ENCODE measurements around the gene GNPDA1.

GNPDA1 gene

DNA sequence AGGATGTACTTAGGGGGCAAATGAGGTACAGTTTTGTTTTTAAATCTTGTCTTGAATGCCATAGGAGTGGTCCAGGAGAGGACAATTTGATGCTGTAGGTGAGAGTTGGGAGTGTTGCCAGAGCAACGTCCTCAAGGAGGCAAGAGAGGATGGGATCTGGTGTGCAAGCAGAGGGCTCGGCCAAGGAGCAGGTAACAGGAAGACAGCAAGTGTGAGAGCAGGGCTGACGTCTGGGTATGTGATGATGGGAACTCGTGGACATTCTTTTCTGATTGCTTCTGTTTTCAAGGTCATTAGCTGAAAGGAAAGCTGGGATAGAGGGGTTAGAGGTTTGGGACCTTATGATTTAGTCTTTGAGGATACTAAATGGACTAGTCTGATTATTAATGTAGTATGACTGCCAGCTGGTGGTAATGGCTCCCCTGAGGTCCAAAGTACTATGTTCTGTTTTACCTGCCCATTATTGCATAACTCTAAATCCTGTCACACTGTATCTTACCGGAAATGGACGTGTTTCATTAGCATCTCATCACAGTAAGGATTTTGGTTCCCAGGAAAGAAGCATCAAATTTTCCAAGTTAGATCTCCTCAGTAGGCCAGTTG lies 15.4 kb downstream of the GNPDA1 start:
- Histone ChIP-seq H3K27ac (no peak overlapping the region), H3K4me2 (no peak overlapping the region), H3K4me1 (ENCODE audit: low read depth, poor library complexity, severe bottlenecking) (peaks cover 4% of the 10 kb centered on the region), H3K36me3 (ENCODE audit: insufficient read depth) (no peaks in the 10 kb centered on the region), H3K79me2 (ENCODE audit: insufficient read depth, low read depth) (no peaks in the 10 kb centered on the region), H3K4me3 (IDR thresholded peaks at IDR 0.05; ENCODE audit: insufficient read depth, low read depth, low read length) (no peak overlapping the region), H3K9ac (no peak overlapping the region), H4K20me1 (ENCODE audit: insufficient read depth) (no peaks in the 10 kb centered on the region), H3K27me3 (ENCODE audit: insufficient read depth, low read depth) (no peaks in the 10 kb centered on the region), H2AFZ (ENCODE audit: low read depth) (no peak overlapping the region)
- TF ChIP-seq, protein P1, sequence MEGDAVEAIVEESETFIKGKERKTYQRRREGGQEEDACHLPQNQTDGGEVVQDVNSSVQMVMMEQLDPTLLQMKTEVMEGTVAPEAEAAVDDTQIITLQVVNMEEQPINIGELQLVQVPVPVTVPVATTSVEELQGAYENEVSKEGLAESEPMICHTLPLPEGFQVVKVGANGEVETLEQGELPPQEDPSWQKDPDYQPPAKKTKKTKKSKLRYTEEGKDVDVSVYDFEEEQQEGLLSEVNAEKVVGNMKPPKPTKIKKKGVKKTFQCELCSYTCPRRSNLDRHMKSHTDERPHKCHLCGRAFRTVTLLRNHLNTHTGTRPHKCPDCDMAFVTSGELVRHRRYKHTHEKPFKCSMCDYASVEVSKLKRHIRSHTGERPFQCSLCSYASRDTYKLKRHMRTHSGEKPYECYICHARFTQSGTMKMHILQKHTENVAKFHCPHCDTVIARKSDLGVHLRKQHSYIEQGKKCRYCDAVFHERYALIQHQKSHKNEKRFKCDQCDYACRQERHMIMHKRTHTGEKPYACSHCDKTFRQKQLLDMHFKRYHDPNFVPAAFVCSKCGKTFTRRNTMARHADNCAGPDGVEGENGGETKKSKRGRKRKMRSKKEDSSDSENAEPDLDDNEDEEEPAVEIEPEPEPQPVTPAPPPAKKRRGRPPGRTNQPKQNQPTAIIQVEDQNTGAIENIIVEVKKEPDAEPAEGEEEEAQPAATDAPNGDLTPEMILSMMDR (conservative IDR thresholded peaks at IDR 0.05; ENCODE audit: low read depth, low read length): no peak

DNA sequence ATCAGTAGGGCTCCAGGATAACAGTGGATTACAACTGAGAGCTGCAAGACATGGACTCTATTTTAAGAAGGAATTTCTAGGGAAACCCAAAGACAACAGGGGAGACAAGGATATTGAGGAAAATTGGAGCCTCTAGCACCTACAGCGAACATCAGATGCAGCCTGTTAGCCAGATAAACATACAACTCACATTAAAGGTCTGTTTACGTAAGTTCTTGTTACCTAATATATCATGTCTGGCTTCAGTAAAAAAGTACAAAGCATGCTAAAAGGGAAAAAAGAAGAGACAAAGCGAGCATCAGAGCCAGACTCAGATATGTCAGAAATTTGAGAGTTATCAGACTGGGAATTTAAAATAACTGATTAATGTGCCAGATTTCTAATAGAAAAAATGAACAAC lies 17.2 kb downstream of the GNPDA1 start:
- no peaks in the 10 kb centered on the region for H3K79me2 ChIP-seq (ENCODE audit: insufficient read depth, low read depth)
- no peak overlapping the region for H3K27ac ChIP-seq
- no peak overlapping the region for H3K9ac ChIP-seq
- no peak overlapping the region for H3K4me2 ChIP-seq
- H3K4me1 ChIP-seq (ENCODE audit: low read depth, poor library complexity, severe bottlenecking): peaks cover 8% of the 10 kb centered on the region
- no peaks in the 10 kb centered on the region for H3K36me3 ChIP-seq (ENCODE audit: insufficient read depth)
- no peak overlapping the region for H2AFZ ChIP-seq (ENCODE audit: low read depth)
- H3K4me3 ChIP-seq (IDR thresholded peaks at IDR 0.05; ENCODE audit: insufficient read depth, low read depth, low read length): no peak overlapping the region
- no peaks in the 10 kb centered on the region for H4K20me1 ChIP-seq (ENCODE audit: insufficient read depth)
- TF ChIP-seq, protein P1 (conservative IDR thresholded peaks at IDR 0.05; ENCODE audit: low read depth, low read length): no peak
- no peaks in the 10 kb centered on the region for H3K27me3 ChIP-seq (ENCODE audit: insufficient read depth, low read depth)

DNA sequence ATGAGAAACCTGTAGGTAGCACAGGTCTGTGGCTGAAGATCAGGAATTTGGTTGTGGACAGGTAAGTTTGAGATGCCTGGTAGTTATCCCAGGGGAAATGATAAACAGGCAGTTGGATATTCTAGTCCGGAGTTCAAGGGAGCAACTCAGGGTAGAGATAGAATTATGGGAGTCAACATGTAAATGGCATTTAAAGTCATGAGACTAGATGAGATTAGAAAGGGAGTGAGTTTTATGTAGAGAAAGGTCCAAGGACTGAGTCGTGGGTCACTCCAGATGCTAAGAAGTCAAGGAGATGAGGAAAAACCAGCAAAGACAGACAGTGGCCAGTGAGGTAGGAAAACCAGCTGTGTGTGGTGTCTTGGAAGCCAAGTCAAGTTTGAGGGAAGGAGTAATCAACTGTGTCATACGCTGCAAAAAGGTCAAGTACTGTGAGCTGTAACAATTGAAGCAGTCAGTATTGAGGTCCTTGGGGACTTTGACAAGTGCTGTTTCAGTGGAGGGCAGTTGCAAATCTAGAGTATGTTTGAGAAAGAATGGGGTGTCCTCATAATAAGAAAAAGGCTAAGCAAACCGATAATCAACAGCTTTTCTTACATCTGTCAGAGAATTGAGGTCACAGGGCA lies 18.2 kb downstream of the GNPDA1 start:
- no peaks in the 10 kb centered on the region for H3K27me3 ChIP-seq (ENCODE audit: insufficient read depth, low read depth)
- TF ChIP-seq, protein P1 (conservative IDR thresholded peaks at IDR 0.05; ENCODE audit: low read depth, low read length): no peak
- no peak overlapping the region for H3K4me2 ChIP-seq
- no peaks in the 10 kb centered on the region for H4K20me1 ChIP-seq (ENCODE audit: insufficient read depth)
- no peak overlapping the region for H2AFZ ChIP-seq (ENCODE audit: low read depth)
- peaks cover 8% of the 10 kb centered on the region for H3K4me1 ChIP-seq (ENCODE audit: low read depth, poor library complexity, severe bottlenecking)
- H3K36me3 ChIP-seq (ENCODE audit: insufficient read depth): no peaks in the 10 kb centered on the region
- H3K27ac ChIP-seq: no peak overlapping the region
- H3K79me2 ChIP-seq (ENCODE audit: insufficient read depth, low read depth): no peaks in the 10 kb centered on the region
- no peak overlapping the region for H3K4me3 ChIP-seq (IDR thresholded peaks at IDR 0.05; ENCODE audit: insufficient read depth, low read depth, low read length)
- H3K9ac ChIP-seq: no peak overlapping the region

DNA sequence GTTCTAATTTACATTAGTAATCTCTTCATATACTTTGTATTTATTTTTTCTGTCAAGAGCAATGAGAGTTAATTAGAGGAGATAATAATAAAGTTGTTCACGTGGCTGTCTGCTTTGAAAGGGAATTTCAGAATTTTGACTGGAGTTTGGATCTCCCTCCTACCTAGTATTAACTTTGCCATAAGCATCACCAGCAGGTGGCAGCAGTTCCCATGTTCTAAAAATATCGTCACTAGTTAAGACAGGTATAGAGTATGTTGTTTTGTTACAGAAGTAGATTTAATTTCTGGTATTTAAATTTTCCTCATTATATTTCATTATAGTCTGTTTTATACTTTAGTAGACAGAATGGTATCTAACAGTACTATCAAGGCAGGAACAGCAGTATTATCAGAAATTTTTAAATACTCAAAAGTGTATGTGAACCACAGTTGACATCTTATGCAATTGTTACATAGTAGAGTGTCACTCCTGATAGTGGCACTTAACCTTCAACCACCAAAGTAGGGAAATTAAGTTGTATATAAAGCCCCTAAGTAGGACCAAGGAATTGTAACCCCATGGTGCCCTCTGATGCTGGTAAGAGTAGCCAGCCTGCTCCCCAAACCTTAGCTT lies 20.4 kb downstream of the GNPDA1 start:
- no peak overlapping the region for H2AFZ ChIP-seq (ENCODE audit: low read depth)
- peaks cover 8% of the 10 kb centered on the region for H3K4me1 ChIP-seq (ENCODE audit: low read depth, poor library complexity, severe bottlenecking)
- H3K36me3 ChIP-seq (ENCODE audit: insufficient read depth): no peaks in the 10 kb centered on the region
- no peaks in the 10 kb centered on the region for H3K79me2 ChIP-seq (ENCODE audit: insufficient read depth, low read depth)
- no peaks in the 10 kb centered on the region for H3K27me3 ChIP-seq (ENCODE audit: insufficient read depth, low read depth)
- no peak overlapping the region for H3K9ac ChIP-seq
- no peak overlapping the region for H3K4me3 ChIP-seq (IDR thresholded peaks at IDR 0.05; ENCODE audit: insufficient read depth, low read depth, low read length)
- no peak overlapping the region for H3K4me2 ChIP-seq
- no peaks in the 10 kb centered on the region for H4K20me1 ChIP-seq (ENCODE audit: insufficient read depth)
- H3K27ac ChIP-seq: no peak overlapping the region
- TF ChIP-seq, protein P1 (conservative IDR thresholded peaks at IDR 0.05; ENCODE audit: low read depth, low read length): peak; percentile 84
